Mesothelial cell of epicardium (in vitro differentiated cells): Measurements from ENCODE around the gene SPATA25. TPM values are rescaled to one million over a fixed set of nuclear protein-coding genes. Genes with fewer than 3 reads are reported as not detected.

Experiments used
- DNase-seq, 2 experiments: peaks; one replicate each; pipeline ENCODE4 v3.0.0; 2021; ENCODE audit warnings: low spot score in 2 of 2; ENCODE audit not compliant: unreplicated experiment in 2 of 2
- H3K27ac Mint-ChIP-seq: 2 replicates; pipeline ENCODE4 v1.8.0; 2021; ENCODE audit warnings: mixed read lengths
- H3K27me3 Mint-ChIP-seq: 2 replicates; pipeline ENCODE4 v1.8.0; 2021; ENCODE audit warnings: low read depth, mixed read lengths
- H3K36me3 Mint-ChIP-seq: 2 replicates; pipeline ENCODE4 v1.8.0; 2021; ENCODE audit warnings: mixed read lengths
- H3K4me1 Mint-ChIP-seq: 2 replicates; pipeline ENCODE4 v1.8.0; 2021; ENCODE audit warnings: mixed read lengths
- H3K4me3 Mint-ChIP-seq: 2 replicates; pipeline ENCODE4 v1.8.0; 2021; ENCODE audit warnings: mild to moderate bottlenecking, moderate library complexity, mixed read lengths
- H3K9me3 Mint-ChIP-seq: 2 replicates; pipeline ENCODE4 v1.8.0; 2021; ENCODE audit warnings: mixed read lengths
- total RNA-seq: library from RNA; stranded (reverse); gene quantifications from 3 replicates; pipeline ENCODE4 v1.2.1, GENCODE V29; 2021
- TF ChIP-seq, protein P1 (sequence below): fragments of 200-600 bp; sonication (generic); IDR thresholded peaks from one replicate; pipeline ENCODE4 v1.5.0; 2021; ENCODE audit warnings: antibody characterized with exemption; ENCODE audit not compliant: unreplicated experiment

The SPATA25 gene
- total RNA-seq, 1 donor from 2014 or later: 3.2 TPM

DNA sequence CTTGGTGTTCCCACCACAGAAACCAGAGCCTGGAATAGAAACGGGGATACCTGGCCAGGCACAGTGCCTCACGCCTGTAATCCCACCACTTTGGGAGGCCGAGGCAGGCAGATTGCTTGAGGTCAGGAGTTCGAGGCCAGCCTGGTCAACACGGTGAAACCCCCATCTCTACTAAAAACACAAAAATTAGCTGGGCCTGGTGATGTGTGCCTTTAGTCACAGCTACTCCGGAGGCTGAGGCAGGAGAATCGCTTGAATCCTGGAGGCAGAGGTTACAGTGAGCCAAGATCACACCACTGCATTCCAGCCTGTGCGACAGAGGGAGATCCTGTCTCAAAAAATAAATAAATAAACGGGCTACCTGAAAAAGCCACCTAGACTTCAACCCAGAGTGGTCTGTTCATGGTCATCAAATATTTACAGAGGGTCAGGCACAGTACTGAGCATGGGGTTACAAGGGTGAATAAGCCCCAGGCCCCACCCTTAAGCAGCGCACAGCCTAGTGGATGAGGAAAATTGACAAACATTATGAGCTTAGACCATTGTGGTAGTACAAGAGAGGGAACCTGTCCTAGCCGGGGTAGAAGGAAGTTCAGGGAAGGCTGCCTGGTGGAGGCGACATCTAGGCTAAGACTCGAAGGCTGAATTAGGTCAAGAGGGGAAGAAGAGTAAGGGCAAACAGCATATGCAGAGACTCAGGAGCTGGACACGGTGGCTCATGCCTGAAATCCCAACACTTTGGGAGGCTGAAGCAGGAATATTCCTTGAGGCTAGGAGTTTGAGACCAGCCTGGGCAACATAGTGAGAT, 39.9 kb upstream of the SPATA25 start:
- TF ChIP-seq, protein P1, sequence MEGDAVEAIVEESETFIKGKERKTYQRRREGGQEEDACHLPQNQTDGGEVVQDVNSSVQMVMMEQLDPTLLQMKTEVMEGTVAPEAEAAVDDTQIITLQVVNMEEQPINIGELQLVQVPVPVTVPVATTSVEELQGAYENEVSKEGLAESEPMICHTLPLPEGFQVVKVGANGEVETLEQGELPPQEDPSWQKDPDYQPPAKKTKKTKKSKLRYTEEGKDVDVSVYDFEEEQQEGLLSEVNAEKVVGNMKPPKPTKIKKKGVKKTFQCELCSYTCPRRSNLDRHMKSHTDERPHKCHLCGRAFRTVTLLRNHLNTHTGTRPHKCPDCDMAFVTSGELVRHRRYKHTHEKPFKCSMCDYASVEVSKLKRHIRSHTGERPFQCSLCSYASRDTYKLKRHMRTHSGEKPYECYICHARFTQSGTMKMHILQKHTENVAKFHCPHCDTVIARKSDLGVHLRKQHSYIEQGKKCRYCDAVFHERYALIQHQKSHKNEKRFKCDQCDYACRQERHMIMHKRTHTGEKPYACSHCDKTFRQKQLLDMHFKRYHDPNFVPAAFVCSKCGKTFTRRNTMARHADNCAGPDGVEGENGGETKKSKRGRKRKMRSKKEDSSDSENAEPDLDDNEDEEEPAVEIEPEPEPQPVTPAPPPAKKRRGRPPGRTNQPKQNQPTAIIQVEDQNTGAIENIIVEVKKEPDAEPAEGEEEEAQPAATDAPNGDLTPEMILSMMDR: no peak
- no peaks in the 10 kb centered on the region for H3K9me3 Mint-ChIP-seq
- no peaks in the 10 kb centered on the region for H3K36me3 Mint-ChIP-seq
- H3K27me3 Mint-ChIP-seq: no peaks in the 10 kb centered on the region
- H3K27ac Mint-ChIP-seq: no peak overlapping the region
- peaks cover 5% of the 10 kb centered on the region for H3K4me1 Mint-ChIP-seq
- no peak overlapping the region for H3K4me3 Mint-ChIP-seq
- no peak for DNase-seq

- peaks cover 7% of the 10 kb centered on the region for H3K4me1 Mint-ChIP-seq
- DNase-seq: no peak
- no peaks in the 10 kb centered on the region for H3K36me3 Mint-ChIP-seq
Measured at GRCh38 chr20:45926731-45927070, 39.3 kb upstream of the SPATA25 start.

GRCh38 chr20:45925821-45926506, 38.5 kb upstream of the SPATA25 start:
- H3K4me1 Mint-ChIP-seq: peaks cover 11% of the 10 kb centered on the region

More at GRCh38 chr20:45926731-45927070, 39.3 kb upstream of the SPATA25 start:
- TF ChIP-seq, protein P1: no peak
- no peak overlapping the region for H3K4me3 Mint-ChIP-seq
- no peak overlapping the region for H3K27ac Mint-ChIP-seq
- no peaks in the 10 kb centered on the region for H3K9me3 Mint-ChIP-seq
- peaks cover 1% of the 10 kb centered on the region for H3K27me3 Mint-ChIP-seq

DNA sequence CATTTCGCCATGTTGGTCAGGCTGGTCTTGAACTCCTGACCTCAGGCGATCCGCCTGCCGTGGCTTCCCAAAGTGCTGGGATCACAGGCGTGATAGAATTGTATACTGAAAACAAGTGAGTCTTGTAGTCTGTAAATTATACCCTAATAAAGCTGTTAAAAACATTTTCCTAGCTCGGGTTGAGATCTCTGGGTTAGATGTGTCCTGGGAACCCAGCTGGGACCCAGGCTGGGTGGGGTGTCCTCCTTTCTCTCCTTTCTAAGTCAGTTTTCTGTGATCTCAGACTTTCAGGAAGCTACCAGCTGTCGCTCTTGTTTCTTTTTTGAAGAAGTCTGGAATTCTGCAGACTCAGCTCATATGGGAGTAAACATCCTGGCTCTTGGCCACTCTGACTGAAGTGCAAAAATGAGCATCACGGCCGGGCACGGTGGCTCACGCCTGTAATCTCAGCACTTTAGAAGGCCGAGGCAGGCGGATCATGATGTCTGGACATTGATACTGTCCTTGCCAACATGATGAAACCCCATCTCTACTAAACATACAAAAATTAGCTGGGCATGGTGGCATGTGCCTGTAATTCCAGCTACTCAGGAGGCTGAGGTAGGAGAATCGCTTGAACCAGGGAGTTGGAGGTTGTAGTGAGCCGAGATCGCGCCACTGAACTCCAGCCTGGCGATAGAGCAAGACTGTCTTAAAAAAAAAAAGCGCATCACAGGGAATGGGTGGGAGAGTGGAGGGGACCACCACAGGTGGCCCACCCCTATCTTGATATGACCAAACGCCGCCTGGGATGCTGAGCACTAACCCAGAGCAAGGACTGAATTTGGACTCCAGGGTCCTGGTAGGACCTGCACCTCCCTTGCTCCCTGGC, 37.2 kb upstream of the SPATA25 start:
- Mint-ChIP-seq H3K36me3 (no peaks in the 10 kb centered on the region), H3K27ac (peak overlapping the region; percentile 85), H3K4me3 (no peak overlapping the region), H3K4me1 (peaks cover 17% of the 10 kb centered on the region), H3K9me3 (no peaks in the 10 kb centered on the region), H3K27me3 (peaks cover 8% of the 10 kb centered on the region)
- DNase-seq: no peak
- TF ChIP-seq, protein P1: no peak

More at GRCh38 chr20:45925821-45926506, 38.5 kb upstream of the SPATA25 start:
- Mint-ChIP-seq H3K36me3 (no peaks in the 10 kb centered on the region), H3K27ac (no peak overlapping the region), H3K4me3 (no peak overlapping the region), H3K9me3 (no peaks in the 10 kb centered on the region), H3K27me3 (peaks cover 7% of the 10 kb centered on the region)
- TF ChIP-seq, protein P1: no peak
- no peak for DNase-seq

DNA sequence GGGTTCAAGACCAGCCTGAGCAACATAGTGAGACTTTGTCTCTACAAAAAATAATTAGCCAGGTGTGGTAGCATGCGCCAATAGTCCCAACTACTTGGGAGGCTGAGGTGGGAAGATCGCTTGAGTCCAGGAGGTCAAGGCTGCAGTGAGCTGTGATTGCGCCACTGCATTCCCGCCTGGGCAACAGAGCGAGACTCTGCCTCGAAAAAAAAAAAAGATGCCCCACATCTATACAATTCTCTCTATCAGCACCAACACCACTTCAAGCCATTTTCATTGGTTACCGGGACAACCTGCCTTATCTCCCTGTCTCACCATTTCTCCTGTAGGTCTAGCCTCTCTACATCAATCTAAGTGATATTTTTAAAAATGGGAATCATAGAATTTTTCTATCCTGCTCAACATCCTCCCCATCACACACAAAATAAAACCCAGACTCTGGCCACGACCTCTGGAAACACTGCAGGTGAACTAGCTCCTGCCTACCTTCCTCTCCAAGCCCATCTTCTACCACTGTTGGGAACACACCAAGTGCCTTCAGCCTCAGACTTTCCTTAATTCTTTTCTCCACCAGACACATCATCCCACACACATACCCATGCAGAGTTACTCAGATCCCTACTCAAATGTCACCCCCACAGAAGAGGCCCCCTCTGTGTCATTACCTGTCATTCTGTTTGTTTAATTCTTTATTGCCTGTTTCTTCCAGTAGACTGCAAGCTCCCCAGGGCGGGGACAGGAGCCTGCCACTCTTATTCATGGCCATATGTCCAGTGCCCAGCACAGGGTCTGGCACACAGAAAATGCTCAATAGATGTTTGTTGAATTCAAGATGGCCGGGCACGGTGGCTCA, 34.1 kb upstream of the SPATA25 start:
- DNase-seq: no peak
- peaks cover 8% of the 10 kb centered on the region for H3K27me3 Mint-ChIP-seq
- peaks cover 19% of the 10 kb centered on the region for H3K4me1 Mint-ChIP-seq
- no peaks in the 10 kb centered on the region for H3K36me3 Mint-ChIP-seq
- H3K27ac Mint-ChIP-seq: no peak overlapping the region
- H3K9me3 Mint-ChIP-seq: no peaks in the 10 kb centered on the region
- TF ChIP-seq, protein P1: no peak
- no peak overlapping the region for H3K4me3 Mint-ChIP-seq
